ENCODE results near the gene SPTBN1. TPM values are rescaled to one million over a fixed set of nuclear protein-coding genes. Genes with fewer than 3 reads are reported as not detected.

The SPTBN1 gene
- total and polyA plus RNA-seq, 2 donors (not counting 3 experiments of a cell fraction or from before 2014, with no cell fraction given) = 63.3 to 320 TPM

GRCh38 chr2:54659527-54659926 lies 203.4 kb downstream of the SPTBN1 start:
- H3K27ac ChIP-seq (ENCODE audit: insufficient read depth, low read depth, low read length) = no peak overlapping the region
- no peak overlapping the region for H3K4me3 ChIP-seq (replicated peaks in 1 of 3; ENCODE audit: insufficient read depth in 1 of 3, low read depth in 1 of 3, low read length in 3 of 3)
- no peak for FAIRE-seq
- no peak overlapping the region for H2AFZ ChIP-seq (ENCODE audit: low read depth, low read length)
- no peaks in the 10 kb centered on the region for H3K27me3 ChIP-seq (ENCODE audit: control insufficient read depth in 2 of 2, insufficient read depth in 2 of 2, low read length in 2 of 2)
- H3K79me2 ChIP-seq (ENCODE audit: control insufficient read depth, insufficient read depth, low read length) = no peaks in the 10 kb centered on the region
- intact Hi-C loops (cut with micrococcal nuclease) = loop anchor here (5.0 kb wide), 1 partner anchor 137 kb away; no protein-coding TSS in a partner anchor
- dilution Hi-C loops (cut with MboI; ENCODE audit: extremely low pct_ligation_motif_present, low sequenced_read_pairs) = no loop called here
- H3K9me3 ChIP-seq (replicated peaks; ENCODE audit: control insufficient read depth, insufficient read depth, low read length) = no peaks in the 10 kb centered on the region
- ChIA-PET POLR2A (no interaction called here), CTCF (interaction anchor here (1.0 to 1.9 kb wide), 3 partner anchors 45 to 553 kb away, joined by 3 to 11 read pairs (median 3); no protein-coding TSS in a partner anchor)
- no peaks in the 10 kb centered on the region for H3K4me1 ChIP-seq (ENCODE audit: control insufficient read depth, extremely low read depth, insufficient read depth, low read length)
- TF ChIP-seq CTCF (IDR thresholded peaks at IDR 0.05; ENCODE audit: extremely low read depth in 1 of 2, insufficient read depth in 1 of 2, low read depth in 1 of 2, low read length in 2 of 2) (no peak), GATA2 (IDR thresholded peaks at IDR 0.05; ENCODE audit: insufficient read depth, insufficient read length, low read depth, low read length) (no peak), POLR2AphosphoS5 (IDR thresholded peaks at IDR 0.05; ENCODE audit: insufficient read depth, low read depth, low read length) (no peak)
- no peaks in the 10 kb centered on the region for H4K20me1 ChIP-seq (replicated peaks; ENCODE audit: control insufficient read depth, extremely low read depth, insufficient read depth, low read length)
- peaks cover 57 to 58% of the 10 kb centered on the region in 2 experiments for H3K36me3 ChIP-seq (ENCODE audit: control insufficient read depth in 2 of 2, extremely low read depth in 1 of 2, insufficient read depth in 2 of 2, low read length in 2 of 2)
- no peak overlapping the region for H3K4me2 ChIP-seq (ENCODE audit: insufficient read depth, low read length)
- H3K9me1 ChIP-seq (replicated peaks; ENCODE audit: control insufficient read depth, extremely low read depth, insufficient read depth, low read length) = no peaks in the 10 kb centered on the region
- no TSS peak for BruUV-seq (replicated peaks)
- no peak for DNase-seq (ENCODE audit: low read depth, low spot score)
- no peak overlapping the region for H3K9ac ChIP-seq (replicated peaks; ENCODE audit: extremely low read depth, insufficient read depth, low read length)

- DNase-seq (ENCODE audit: low read depth, low spot score) (no peak), FAIRE-seq (no peak)
- Histone ChIP-seq H2AFZ (ENCODE audit: low read depth, low read length) (no peak overlapping the region), H3K9me3 (replicated peaks; ENCODE audit: control insufficient read depth, insufficient read depth, low read length) (no peaks in the 10 kb centered on the region), H3K9ac (replicated peaks; ENCODE audit: extremely low read depth, insufficient read depth, low read length) (no peak overlapping the region), H3K9me1 (replicated peaks; ENCODE audit: control insufficient read depth, extremely low read depth, insufficient read depth, low read length) (no peaks in the 10 kb centered on the region), H3K4me2 (ENCODE audit: insufficient read depth, low read length) (no peak overlapping the region), H3K4me3 (replicated peaks in 1 of 3; ENCODE audit: insufficient read depth in 1 of 3, low read depth in 1 of 3, low read length in 3 of 3) (no peak overlapping the region), H3K27ac (ENCODE audit: insufficient read depth, low read depth, low read length) (no peak overlapping the region), H4K20me1 (replicated peaks; ENCODE audit: control insufficient read depth, extremely low read depth, insufficient read depth, low read length) (no peaks in the 10 kb centered on the region), H3K27me3 (ENCODE audit: control insufficient read depth in 2 of 2, insufficient read depth in 2 of 2, low read length in 2 of 2) (no peaks in the 10 kb centered on the region), H3K36me3 (ENCODE audit: control insufficient read depth in 2 of 2, extremely low read depth in 1 of 2, insufficient read depth in 2 of 2, low read length in 2 of 2) (peaks cover 52 to 60% of the 10 kb centered on the region in 2 experiments), H3K4me1 (ENCODE audit: control insufficient read depth, extremely low read depth, insufficient read depth, low read length) (peaks cover 7% of the 10 kb centered on the region), H3K79me2 (ENCODE audit: control insufficient read depth, insufficient read depth, low read length) (no peaks in the 10 kb centered on the region)
- intact Hi-C loops (cut with micrococcal nuclease) = no loop called here
- no peak for TF ChIP-seq GATA2 (IDR thresholded peaks at IDR 0.05; ENCODE audit: insufficient read depth, insufficient read length, low read depth, low read length)
- CTCF ChIA-PET = interaction anchor here (1.0 to 2.2 kb wide), 6 partner anchors 10 to 554 kb away, joined by 3 to 11 read pairs (median 4); no protein-coding TSS in a partner anchor
- dilution Hi-C loops (cut with MboI; ENCODE audit: extremely low pct_ligation_motif_present, low sequenced_read_pairs) = no loop called here
- no TSS peak for BruUV-seq (replicated peaks)
- POLR2A ChIA-PET = no interaction called here
These were observed 204.6 kb downstream of the SPTBN1 start for GRCh38 chr2:54660752-54661151.
